Activated CD4-positive, alpha-beta T cell treated with anti-CD3 and anti-CD28 coated beads for 36 hours (primary cell): ENCODE data around the gene CCDC106. TPM values are rescaled to one million over a fixed set of nuclear protein-coding genes. Genes with fewer than 3 reads are reported as not detected.

Experiments used
- ATAC-seq: fragments of 200-7000 bp; cut with Tn5 transposase; one replicate; pipeline ENCODE4 v1.10.0; 2021; ENCODE audit warnings: mild to moderate bottlenecking, moderate library complexity
- CTCF ChIA-PET: fragments of 350-600 bp; sonication (Branson Sonifier 250); formaldehyde crosslinking; loops from one replicate; lab custom pipeline; 2021; ENCODE audit warnings: antibody characterized with exemption; lab: Charles Lee
- POLR2A ChIA-PET: fragments of 350-600 bp; sonication (Branson Sonifier 250); formaldehyde crosslinking; loops from one replicate; lab custom pipeline; 2021; ENCODE audit warnings: antibody characterized with exemption, inconsistent platforms; lab: Charles Lee
- DNase-seq: peaks from one replicate; pipeline ENCODE4 v3.0.0-alpha.2; 2020
- H3K27ac Mint-ChIP-seq: one replicate; pipeline ENCODE4 v1.8.0; 2021; ENCODE audit warnings: mixed read lengths
- H3K27me3 Mint-ChIP-seq: one replicate; pipeline ENCODE4 v1.8.0; 2021; ENCODE audit warnings: mixed read lengths
- H3K36me3 Mint-ChIP-seq: one replicate; pipeline ENCODE4 v1.8.0; 2021; ENCODE audit warnings: low read depth, mixed read lengths
- H3K4me1 Mint-ChIP-seq: one replicate; pipeline ENCODE4 v1.8.0; 2021; ENCODE audit warnings: mixed read lengths
- H3K4me3 Mint-ChIP-seq: one replicate; pipeline ENCODE4 v1.8.0; 2021; ENCODE audit warnings: mild to moderate bottlenecking, moderate library complexity, mixed read lengths
- H3K9me3 Mint-ChIP-seq: one replicate; pipeline ENCODE4 v1.8.0; 2021; ENCODE audit warnings: low read depth, mixed read lengths
- intact Hi-C, 2 experiments: fragments of 100-400 bp; cut with DNase I in 1 of 2; cut with micrococcal nuclease in 1 of 2; formaldehyde crosslinking; loops; one replicate each; pipeline versions ENCODE4 v1.14.2 to v1.15.1; 2022 to 2024; cut with DNase I, micrococcal nuclease
- total RNA-seq, 2 experiments: library from RNA; stranded (reverse); gene quantifications; one replicate each; pipeline ENCODE4 v1.2.3, GENCODE V29; 2021

Gene CCDC106
- total RNA-seq, 2 experiments from 2014 or later = 6.2 to 6.3 TPM

DNA sequence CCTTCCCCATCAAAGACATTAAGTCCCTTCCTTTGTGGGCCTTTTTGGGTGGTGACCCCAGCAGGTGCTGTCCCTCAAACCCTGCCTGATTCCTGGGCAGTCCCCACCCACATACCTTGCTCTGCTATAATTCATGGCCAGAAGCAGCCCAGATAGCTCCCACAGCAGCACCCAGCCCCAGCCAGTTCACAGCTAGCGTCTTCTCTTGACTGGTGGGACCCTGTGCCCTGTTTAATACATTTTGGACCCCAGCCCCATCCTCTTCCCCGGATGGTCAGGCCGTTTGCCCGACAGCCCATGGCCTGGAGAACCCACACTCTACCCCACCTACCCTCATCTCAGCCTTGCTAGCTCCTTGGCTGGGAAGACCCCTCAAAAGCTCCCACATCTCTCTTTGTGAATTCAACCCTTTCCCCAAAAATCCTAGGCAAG lies 2.1 kb downstream of the CCDC106 start:
- H3K27ac Mint-ChIP-seq = no peak overlapping the region
- intact Hi-C loops = loop anchor here in 1 of 2 experiments (5.0 to 10.0 kb wide), 2 partner anchors 1632 to 1785 kb away; partner anchors contain the start of genes MYADM and ZNF460
- peak; percentile 63 for DNase-seq
- H3K4me1 Mint-ChIP-seq = peaks cover 38% of the 10 kb centered on the region
- H3K9me3 Mint-ChIP-seq = no peaks in the 10 kb centered on the region
- H3K4me3 Mint-ChIP-seq = no peak overlapping the region
- peaks cover 18% of the 10 kb centered on the region for H3K36me3 Mint-ChIP-seq
- ATAC-seq = no peak
- POLR2A ChIA-PET = no interaction called here
- CTCF ChIA-PET = interaction anchor here (0.8 to 1.8 kb wide), 2 partner anchors 14 to 17 kb away, joined by 3 to 8 read pairs; no protein-coding TSS in a partner anchor
- no peaks in the 10 kb centered on the region for H3K27me3 Mint-ChIP-seq

GRCh38 chr19:55650602-55651230 lies 2.7 kb downstream of the CCDC106 start:
- ChIA-PET CTCF (interaction anchor here (0.8 to 1.8 kb wide), 2 partner anchors 15 to 18 kb away, joined by 3 to 8 read pairs; no protein-coding TSS in a partner anchor), POLR2A (no interaction called here)
- H3K27ac Mint-ChIP-seq = no peak overlapping the region
- DNase-seq (no peak), ATAC-seq (no peak)
- peaks cover 15% of the 10 kb centered on the region for H3K36me3 Mint-ChIP-seq
- H3K4me1 Mint-ChIP-seq = peaks cover 32% of the 10 kb centered on the region
- H3K4me3 Mint-ChIP-seq = no peak overlapping the region
- no peaks in the 10 kb centered on the region for H3K27me3 Mint-ChIP-seq
- intact Hi-C loops = loop anchor here in 1 of 2 experiments (5.0 to 10.0 kb wide), 2 partner anchors 1632 to 1786 kb away; partner anchors contain the start of genes MYADM and ZNF460
- H3K9me3 Mint-ChIP-seq = no peaks in the 10 kb centered on the region

GRCh38 chr19:55651236-55651635 lies 3.2 kb downstream of the CCDC106 start:
- no peak overlapping the region for H3K27ac Mint-ChIP-seq
- ATAC-seq (no peak), DNase-seq (no peak)
- ChIA-PET CTCF (no interaction called here), POLR2A (no interaction called here)
- H3K36me3 Mint-ChIP-seq = peaks cover 19% of the 10 kb centered on the region
- H3K27me3 Mint-ChIP-seq = no peaks in the 10 kb centered on the region
- H3K4me1 Mint-ChIP-seq = peaks cover 32% of the 10 kb centered on the region
- no peak overlapping the region for H3K4me3 Mint-ChIP-seq
- intact Hi-C loops = loop anchor here in 1 of 2 experiments (5.0 to 10.0 kb wide), 2 partner anchors 1631 to 1786 kb away; partner anchors contain the start of genes MYADM and ZNF460
- H3K9me3 Mint-ChIP-seq = no peaks in the 10 kb centered on the region

GRCh38 chr19:55652311-55653128 lies 4.5 kb downstream of the CCDC106 start:
- DNase-seq (no peak), ATAC-seq (no peak)
- ChIA-PET CTCF (interaction anchor here (0.7 to 1.7 kb wide), 8 partner anchors 9 to 46 kb away, joined by 3 to 11 read pairs (median 5); partner anchors contain the start of gene ZNF581), POLR2A (interaction anchor here (0.6 kb wide), 1 partner anchor 14 kb away, joined by 3 read pairs; no protein-coding TSS in a partner anchor)
- peak overlapping the region; percentile 86 for H3K4me3 Mint-ChIP-seq
- intact Hi-C loops = loop anchor here in 1 of 2 experiments (1.0 to 10.0 kb wide), 4 partner anchors 9 to 1788 kb away; partner anchors contain the start of genes MYADM, ZNF460 and ZNF581
- peaks cover 31% of the 10 kb centered on the region for H3K4me1 Mint-ChIP-seq
- no peaks in the 10 kb centered on the region for H3K9me3 Mint-ChIP-seq
- no peaks in the 10 kb centered on the region for H3K27me3 Mint-ChIP-seq
- peaks cover 24% of the 10 kb centered on the region for H3K36me3 Mint-ChIP-seq
- H3K27ac Mint-ChIP-seq = peak overlapping the region; percentile 25

GRCh38 chr19:55653651-55654322 lies 5.8 kb downstream of the CCDC106 start:
- CTCF ChIA-PET = interaction anchor here (0.6 to 1.7 kb wide), 32 partner anchors 8 to 1495 kb away, joined by 3 to 24 read pairs (median 5); partner anchors contain the start of genes FIZ1, MBOAT7, TMEM238 and ZNF581

DNA sequence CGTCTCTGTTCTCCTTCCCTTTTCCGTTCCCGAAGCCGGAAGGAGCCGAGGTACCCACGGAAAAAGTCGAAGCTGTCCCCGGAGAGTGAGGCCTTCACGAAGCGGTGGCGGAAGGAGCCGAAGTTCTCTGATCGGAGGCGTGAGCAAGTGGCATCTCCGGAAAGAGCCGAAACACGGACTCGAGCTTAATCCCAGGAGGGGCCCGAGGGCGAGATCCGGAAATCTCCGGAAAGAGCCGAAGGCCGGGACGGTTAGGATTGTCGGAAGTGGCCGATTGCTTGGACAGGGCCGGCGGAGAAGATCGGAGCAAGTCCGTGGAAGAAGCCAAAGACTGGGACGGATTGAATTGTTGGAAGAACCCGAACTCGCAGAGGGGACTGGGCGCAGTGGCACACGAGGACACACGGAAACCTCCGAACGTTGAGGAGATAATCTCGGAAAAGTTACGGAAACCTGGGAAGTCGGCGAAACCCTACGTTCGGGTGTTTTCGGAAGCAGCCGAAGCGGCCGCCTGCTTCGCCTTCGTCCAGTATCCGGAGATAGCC lies 6.4 kb downstream of the CCDC106 start:
- CTCF ChIA-PET = interaction anchor here (0.6 to 1.7 kb wide), 27 partner anchors 9 to 1514 kb away, joined by 3 to 24 read pairs (median 5); partner anchors contain the start of genes FIZ1, MBOAT7, NAT14 and TMEM238
- intact Hi-C loops = loop anchor here (1.0 to 10.0 kb wide), 10 partner anchors 11 to 1790 kb away; partner anchors contain the start of genes MYADM (in 1 of the 2), PPP1R12C (in 1 of the 2), PPP6R1 (in 1 of the 2) and RPL28 (in 1 of the 2)
- ATAC-seq (peak; percentile 84), DNase-seq (peak; percentile 99)
- Mint-ChIP-seq H3K4me3 (peak overlapping the region; percentile 86), H3K36me3 (peaks cover 31% of the 10 kb centered on the region), H3K4me1 (peaks cover 39% of the 10 kb centered on the region), H3K27ac (peak overlapping the region; percentile 98), H3K27me3 (no peaks in the 10 kb centered on the region), H3K9me3 (no peaks in the 10 kb centered on the region)
- POLR2A ChIA-PET = interaction anchor here (0.7 to 1.5 kb wide), 15 partner anchors 9 to 1786 kb away, joined by 3 to 12 read pairs (median 4); partner anchors contain the start of genes FIZ1, TMEM238, ZNF524 and ZNF628

More at GRCh38 chr19:55653651-55654322, 5.8 kb downstream of the CCDC106 start:
- Mint-ChIP-seq H3K9me3 (no peaks in the 10 kb centered on the region), H3K36me3 (peaks cover 30% of the 10 kb centered on the region), H3K4me3 (peak overlapping the region; percentile 86), H3K27me3 (no peaks in the 10 kb centered on the region), H3K27ac (peak overlapping the region; percentile 98), H3K4me1 (peaks cover 37% of the 10 kb centered on the region)
- ATAC-seq (peak; percentile 43), DNase-seq (peak; percentile 98)
- intact Hi-C loops = loop anchor here (1.0 to 10.0 kb wide), 11 partner anchors 10 to 1789 kb away; partner anchors contain the start of genes ZNF581 (in 2 of the 2), MYADM (in 1 of the 2), PPP1R12C (in 1 of the 2) and PPP6R1 (in 1 of the 2)
- POLR2A ChIA-PET = interaction anchor here (0.7 to 1.5 kb wide), 13 partner anchors 8 to 1785 kb away, joined by 3 to 12 read pairs (median 4); partner anchors contain the start of genes FIZ1, TMEM238, ZNF524 and ZNF628

DNA sequence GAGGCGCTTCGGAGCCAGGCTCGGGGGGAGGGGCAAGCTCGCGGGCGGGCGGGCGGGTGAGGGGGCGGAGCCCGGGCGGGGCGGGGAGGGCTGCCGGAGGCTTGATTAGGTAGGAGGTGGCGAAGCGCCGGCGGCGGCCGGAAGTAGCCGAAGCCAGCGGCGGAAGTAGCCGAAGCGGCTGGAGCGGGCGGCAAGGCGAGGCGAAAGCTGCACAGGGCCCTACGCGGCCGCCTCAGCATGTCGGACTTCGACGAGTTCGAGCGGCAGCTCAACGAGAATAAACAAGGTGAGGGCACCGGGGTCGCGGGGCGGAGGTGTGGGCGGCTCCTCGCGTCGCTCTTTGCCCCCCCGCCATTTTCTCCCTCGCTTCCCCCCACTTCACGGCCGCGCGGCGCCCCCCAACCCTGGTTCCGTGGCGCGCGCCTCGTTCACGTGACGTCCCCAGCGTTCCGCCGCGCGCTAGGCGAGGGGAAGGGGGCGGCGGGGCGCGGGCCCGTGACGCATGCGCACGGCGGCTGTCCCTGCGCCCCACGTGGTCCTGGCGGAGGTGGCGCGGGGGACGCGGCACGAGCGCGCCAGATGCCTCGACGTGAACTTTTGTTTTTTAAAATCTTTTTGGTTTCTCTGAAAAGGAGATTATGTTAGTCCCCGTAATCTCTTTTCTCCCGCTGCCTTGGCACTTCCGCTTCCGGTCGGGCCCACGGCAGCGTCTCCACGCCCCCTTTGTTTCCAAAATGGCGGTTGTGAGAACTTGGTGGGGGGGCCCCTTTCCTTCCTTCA lies 7.0 kb downstream of the CCDC106 start, which contains the start of gene U2AF2:
Gene U2AF2 (plus strand): TSS at position 168 of the 780 bp plus-strand sequence. CDS start 70 bp downstream, at position 238.
- H3K9me3 Mint-ChIP-seq = no peaks in the 10 kb centered on the region
- H3K36me3 Mint-ChIP-seq = peaks cover 30% of the 10 kb centered on the region
- H3K27me3 Mint-ChIP-seq = no peaks in the 10 kb centered on the region
- peaks cover 37% of the 10 kb centered on the region for H3K4me1 Mint-ChIP-seq
- intact Hi-C loops = loop anchor here (1.0 to 10.0 kb wide), 17 partner anchors 12 to 1790 kb away; partner anchors contain the start of genes EPN1 (in 2 of the 2), FIZ1 (in 2 of the 2), MYADM (in 1 of the 2) and PPP1R12C (in 1 of the 2)
- H3K4me3 Mint-ChIP-seq = peak within 1 kb of the TSS; percentile 86
- peak within 1 kb of the TSS; percentile 98 for H3K27ac Mint-ChIP-seq
- DNase-seq (peak; percentile 99), ATAC-seq (peak; percentile 47)
- ChIA-PET CTCF (interaction anchor here (0.6 to 1.7 kb wide), 26 partner anchors 8 to 1515 kb away, joined by 3 to 24 read pairs (median 5); partner anchors contain the start of genes FIZ1, MBOAT7, NAT14 and TMEM238), POLR2A (interaction anchor here (0.8 to 1.5 kb wide), 12 partner anchors 9 to 466 kb away, joined by 3 to 12 read pairs (median 4); partner anchors contain the start of genes FIZ1, TMEM238, ZNF524 and ZNF628)

GRCh38 chr19:55655648-55656040 lies 7.6 kb downstream of the CCDC106 start:
- no peaks in the 10 kb centered on the region for H3K27me3 Mint-ChIP-seq
- no peak for DNase-seq
- intact Hi-C loops = loop anchor here (1.0 to 10.0 kb wide), 10 partner anchors 15 to 1791 kb away; partner anchors contain the start of genes EPN1 (in 2 of the 2), FIZ1 (in 2 of the 2), MYADM (in 1 of the 2) and TSEN34 (in 1 of the 2)
- H3K4me1 Mint-ChIP-seq = peaks cover 33% of the 10 kb centered on the region
- ATAC-seq = no peak
- POLR2A ChIA-PET = no interaction called here
- CTCF ChIA-PET = interaction anchor here (2.5 kb wide), 1 partner anchor 16 kb away, joined by 19 read pairs; no protein-coding TSS in a partner anchor
- peaks cover 33% of the 10 kb centered on the region for H3K36me3 Mint-ChIP-seq
- no peaks in the 10 kb centered on the region for H3K9me3 Mint-ChIP-seq
- peak overlapping the region; percentile 86 for H3K4me3 Mint-ChIP-seq
- H3K27ac Mint-ChIP-seq = peak overlapping the region; percentile 92
